ENCODE results near the gene TRAIP. TPM values are rescaled to one million over a fixed set of nuclear protein-coding genes. Genes with fewer than 3 reads are reported as not detected.

TRAIP gene
- total RNA-seq, 1 experiment from 2014 or later: 20.6 TPM

- Histone ChIP-seq H3F3A (ENCODE audit: insufficient read depth, low read depth) (no peaks in the 10 kb centered on the region), H3K4me2 (no peak overlapping the region), H3K4me3 (no peak overlapping the region), H3K79me2 (ENCODE audit: low read depth) (no peaks in the 10 kb centered on the region), H2AFZ (no peak overlapping the region), H3K36me3 (ENCODE audit: low read depth) (no peaks in the 10 kb centered on the region), H3K9me3 (ENCODE audit: insufficient read depth, low read depth) (no peaks in the 10 kb centered on the region), H4K20me1 (ENCODE audit: insufficient read depth) (no peaks in the 10 kb centered on the region), H3K27ac (no peak overlapping the region), H3K9me2 (ENCODE audit: insufficient read depth) (no peaks in the 10 kb centered on the region), H3K4me1 (replicated peaks; ENCODE audit: insufficient read depth) (peaks cover 4% of the 10 kb centered on the region; the same call in 1 of the 2 replicates), H3K27me3 (ENCODE audit: insufficient read depth, low read depth) (no peaks in the 10 kb centered on the region)
- BruUV-seq (replicated peaks): no TSS peak
- intact Hi-C loops (cut with micrococcal nuclease; ENCODE audit: unreplicated experiment): no loop called here
- no peak for TF ChIP-seq EZH2 (IDR thresholded peaks at IDR 0.05; ENCODE audit: low read depth)
- TF ChIP-seq, protein P1, sequence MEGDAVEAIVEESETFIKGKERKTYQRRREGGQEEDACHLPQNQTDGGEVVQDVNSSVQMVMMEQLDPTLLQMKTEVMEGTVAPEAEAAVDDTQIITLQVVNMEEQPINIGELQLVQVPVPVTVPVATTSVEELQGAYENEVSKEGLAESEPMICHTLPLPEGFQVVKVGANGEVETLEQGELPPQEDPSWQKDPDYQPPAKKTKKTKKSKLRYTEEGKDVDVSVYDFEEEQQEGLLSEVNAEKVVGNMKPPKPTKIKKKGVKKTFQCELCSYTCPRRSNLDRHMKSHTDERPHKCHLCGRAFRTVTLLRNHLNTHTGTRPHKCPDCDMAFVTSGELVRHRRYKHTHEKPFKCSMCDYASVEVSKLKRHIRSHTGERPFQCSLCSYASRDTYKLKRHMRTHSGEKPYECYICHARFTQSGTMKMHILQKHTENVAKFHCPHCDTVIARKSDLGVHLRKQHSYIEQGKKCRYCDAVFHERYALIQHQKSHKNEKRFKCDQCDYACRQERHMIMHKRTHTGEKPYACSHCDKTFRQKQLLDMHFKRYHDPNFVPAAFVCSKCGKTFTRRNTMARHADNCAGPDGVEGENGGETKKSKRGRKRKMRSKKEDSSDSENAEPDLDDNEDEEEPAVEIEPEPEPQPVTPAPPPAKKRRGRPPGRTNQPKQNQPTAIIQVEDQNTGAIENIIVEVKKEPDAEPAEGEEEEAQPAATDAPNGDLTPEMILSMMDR (conservative IDR thresholded peaks at IDR 0.05): no peak
- ChIA-PET POLR2A (ENCODE audit: unreplicated experiment) (no interaction called here), CTCF (no interaction called here)
- DNase-seq: no peak
These were observed 61.9 kb downstream of the TRAIP start for GRCh38 chr3:49794431-49794830.

- no peak for DNase-seq
- Histone ChIP-seq H3K4me2 (no peak overlapping the region), H3K79me2 (ENCODE audit: low read depth) (no peaks in the 10 kb centered on the region), H3K4me3 (no peak overlapping the region), H3K9me2 (ENCODE audit: insufficient read depth) (no peaks in the 10 kb centered on the region), H2AFZ (no peak overlapping the region), H3F3A (ENCODE audit: insufficient read depth, low read depth) (no peaks in the 10 kb centered on the region), H3K36me3 (ENCODE audit: low read depth) (no peaks in the 10 kb centered on the region), H3K27me3 (ENCODE audit: insufficient read depth, low read depth) (no peaks in the 10 kb centered on the region), H4K20me1 (ENCODE audit: insufficient read depth) (no peaks in the 10 kb centered on the region), H3K9me3 (ENCODE audit: insufficient read depth, low read depth) (no peaks in the 10 kb centered on the region), H3K27ac (no peak overlapping the region), H3K4me1 (replicated peaks; ENCODE audit: insufficient read depth) (no peaks in the 10 kb centered on the region)
- ChIA-PET POLR2A (ENCODE audit: unreplicated experiment) (no interaction called here), CTCF (no interaction called here)
- no TSS peak for BruUV-seq (replicated peaks)
- TF ChIP-seq, protein P1 (conservative IDR thresholded peaks at IDR 0.05): no peak
- TF ChIP-seq EZH2 (IDR thresholded peaks at IDR 0.05; ENCODE audit: low read depth): no peak
- intact Hi-C loops (cut with micrococcal nuclease; ENCODE audit: unreplicated experiment): no loop called here
These were observed 62.8 kb downstream of the TRAIP start for GRCh38 chr3:49793486-49794085.

- Histone ChIP-seq H3K36me3 (ENCODE audit: low read depth) (no peaks in the 10 kb centered on the region), H3K27me3 (ENCODE audit: insufficient read depth, low read depth) (no peaks in the 10 kb centered on the region), H3K27ac (no peak overlapping the region), H3K4me3 (no peak overlapping the region), H3K9me2 (ENCODE audit: insufficient read depth) (no peaks in the 10 kb centered on the region), H2AFZ (no peak overlapping the region), H3K4me1 (replicated peaks; ENCODE audit: insufficient read depth) (no peaks in the 10 kb centered on the region), H3K4me2 (no peak overlapping the region), H3F3A (ENCODE audit: insufficient read depth, low read depth) (no peaks in the 10 kb centered on the region), H3K79me2 (ENCODE audit: low read depth) (no peaks in the 10 kb centered on the region), H4K20me1 (ENCODE audit: insufficient read depth) (no peaks in the 10 kb centered on the region), H3K9me3 (ENCODE audit: insufficient read depth, low read depth) (no peaks in the 10 kb centered on the region)
- intact Hi-C loops (cut with micrococcal nuclease; ENCODE audit: unreplicated experiment): no loop called here
- CTCF ChIA-PET: no interaction called here
- TF ChIP-seq, protein P1 (conservative IDR thresholded peaks at IDR 0.05): no peak
- TF ChIP-seq EZH2 (IDR thresholded peaks at IDR 0.05; ENCODE audit: low read depth): no peak
- no TSS peak for BruUV-seq (replicated peaks)
- POLR2A ChIA-PET (ENCODE audit: unreplicated experiment): no interaction called here
- DNase-seq: no peak
These were observed 63.8 kb downstream of the TRAIP start for GRCh38 chr3:49792371-49793150.
